Astrocyte of the spinal cord (primary cell): Measurements from ENCODE around the gene CTNNAL1.
"Not testable (repeated sequence)": the region's sequence is repeated elsewhere in the genome, so short reads cannot be mapped to it uniquely, and the experiment has no call there.

Experiments used
- DNase-seq: peaks from one replicate; pipeline ENCODE4 v3.0.0; 2011; ENCODE audit warnings: low read depth, low spot score
- H3K4me3 ChIP-seq: 2 replicates; pipeline ENCODE4 v1.5.1; 2011; ENCODE audit warnings: low read depth, mild to moderate bottlenecking, low read length, moderate library complexity
- CTCF ChIP-seq: IDR thresholded peaks from 2 replicates; pipeline ENCODE4 v1.5.1; 2012; ENCODE audit warnings: low read depth, mild to moderate bottlenecking, low read length, inconsistent platforms
- in situ Hi-C: cut with HindIII; loops from 2 replicates; pipeline ENCODE4 v1.10.0; 2017; ENCODE audit warnings: low sequenced_read_pairs

Gene CTNNAL1

GRCh38 chr9:108900176-108900575 lies 113.1 kb downstream of the CTNNAL1 start:
- in situ Hi-C loops, result no loop called here
- no peak for DNase-seq
- no peak overlapping the region for H3K4me3 ChIP-seq
- no peak for TF ChIP-seq CTCF

- DNase-seq, H3K4me3 ChIP-seq, in situ Hi-C loops: not testable (repeated sequence)
Measured at GRCh38 chr9:108899023-108899695, 114.1 kb downstream of the CTNNAL1 start.

- in situ Hi-C loops, result no loop called here
Measured at GRCh38 chr9:108897324-108898096, 115.8 kb downstream of the CTNNAL1 start.

GRCh38 chr9:108894225-108894997 lies 118.9 kb downstream of the CTNNAL1 start:
- no peak for TF ChIP-seq CTCF
- in situ Hi-C loops, result no loop called here
- no peak overlapping the region for H3K4me3 ChIP-seq
- DNase-seq, result no peak

More at GRCh38 chr9:108897324-108898096, 115.8 kb downstream of the CTNNAL1 start:
- no peak overlapping the region for H3K4me3 ChIP-seq
- no peak for TF ChIP-seq CTCF
- no peak for DNase-seq
